Measurements from ENCODE around the gene PRSS12. TPM values are rescaled to one million over a fixed set of nuclear protein-coding genes. Genes with fewer than 3 reads are reported as not detected.

The PRSS12 gene
- total RNA-seq = 28.4 and 31.1 TPM in 2 replicates

DNA sequence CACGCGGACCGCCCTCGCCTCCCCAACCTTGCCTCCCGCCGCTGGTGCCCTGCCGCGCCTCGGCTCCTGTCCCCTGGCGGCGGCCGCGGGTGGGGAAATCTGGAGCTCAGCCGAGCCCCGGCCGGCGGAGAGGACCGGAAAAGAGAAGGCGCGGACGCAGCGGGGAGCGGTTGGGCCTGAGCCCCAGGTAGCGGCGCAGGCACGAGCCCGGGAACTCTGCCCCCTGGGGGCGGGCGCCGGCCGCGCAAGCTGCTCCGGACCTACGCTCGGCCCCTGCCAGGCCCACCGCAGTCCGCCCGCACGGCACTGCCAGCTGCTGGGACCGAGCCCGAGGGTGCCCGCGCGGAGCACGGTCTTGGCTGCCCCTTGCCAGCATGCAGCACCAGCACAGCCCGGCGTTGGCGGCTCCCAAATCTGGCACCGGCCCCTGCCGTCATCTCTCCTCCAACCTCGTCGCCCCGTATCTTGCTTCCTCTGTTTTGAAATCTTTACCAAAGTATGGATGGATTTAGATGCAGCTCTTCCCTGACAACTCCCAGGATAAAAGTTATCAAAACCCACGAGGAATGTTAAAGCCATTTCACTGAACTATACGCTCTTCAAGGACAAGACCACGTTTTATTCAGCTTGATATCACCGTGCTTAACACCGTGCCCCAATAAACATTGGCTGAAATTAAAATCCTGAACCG, at the start of gene PRSS12:
TSS of gene PRSS12 (minus strand) at position 161 of the 691 bp plus-strand sequence. CDS start 283 bp downstream, outside the sequence.

Measured in nasal cavity respiratory epithelium epithelial cell of viscerocranial mucosa (primary cell).